Esophagus muscularis mucosa (tissue), 3 donors: ENCODE measurements around the gene UTF1.

Experiments used
- CTCF ChIP-seq, 3 experiments: fragments of 200-600 bp in 2 of 3; fragments of 450-650 bp in 1 of 3; sonication (generic) in 2 of 3; IDR thresholded peaks; one replicate each; pipeline ENCODE4 v1.5.1; 2017 to 2019; ENCODE audit warnings: antibody characterized with exemption in 3 of 3, mild to moderate bottlenecking in 2 of 3, moderate library complexity in 1 of 3
- POLR2AphosphoS5 ChIP-seq, 2 donors: sonication (generic); formaldehyde crosslinking; IDR thresholded peaks; one replicate each; pipeline ENCODE4 v1.6.1; 2017; ENCODE audit warnings: antibody characterized with exemption in 2 of 2

GRCh38 chr10:133248334-133248715 lies 18.3 kb downstream of the UTF1 start:
- no peak for TF ChIP-seq CTCF (IDR thresholded peaks at IDR 0.05)
- no peak for TF ChIP-seq POLR2AphosphoS5 (IDR thresholded peaks at IDR 0.05)
